Measurements from ENCODE around the gene PJVK.

The PJVK gene

GRCh38 chr2:178484245-178485041 lies 33.3 kb downstream of the PJVK start:
- no peak overlapping the region for H3K27ac ChIP-seq
- TF ChIP-seq CTCF (conservative IDR thresholded peaks at IDR 0.05) = no peak

- no peak for TF ChIP-seq CTCF (conservative IDR thresholded peaks at IDR 0.05)
- no peak overlapping the region for H3K27ac ChIP-seq
Measured at GRCh38 chr2:178485356-178485755, 34.2 kb downstream of the PJVK start.

- TF ChIP-seq CTCF (conservative IDR thresholded peaks at IDR 0.05) = no peak
- H3K27ac ChIP-seq = no peak overlapping the region
Measured at GRCh38 chr2:178491612-178492011, 40.4 kb downstream of the PJVK start.

- TF ChIP-seq CTCF (conservative IDR thresholded peaks at IDR 0.05) = no peak
- H3K27ac ChIP-seq = peak overlapping the region; percentile 46
Measured at GRCh38 chr2:178496049-178496448, 44.9 kb downstream of the PJVK start.

GRCh38 chr2:178498137-178498536 lies 47.0 kb downstream of the PJVK start:
- H3K27ac ChIP-seq = no peak overlapping the region
- no peak for TF ChIP-seq CTCF (conservative IDR thresholded peaks at IDR 0.05)

- TF ChIP-seq CTCF (conservative IDR thresholded peaks at IDR 0.05) = no peak
- no peak overlapping the region for H3K27ac ChIP-seq
Measured at GRCh38 chr2:178499640-178500039, 48.5 kb downstream of the PJVK start.

GRCh38 chr2:178502751-178503150 lies 51.6 kb downstream of the PJVK start:
- H3K27ac ChIP-seq = no peak overlapping the region
- TF ChIP-seq CTCF (conservative IDR thresholded peaks at IDR 0.05) = no peak

Measured in VCaP (cell line).